Stimulated activated naive B cell treated with anti-CD40 and anti-IgM and Interleukin-4, amounts not matched to agents 10 μg/mL and 1 μg/mL and 100 μg/mL, for 72 hours (primary cell): ENCODE data around the gene NTSR1.

ENCODE experiments used
- ATAC-seq, 2 donors: fragments of 150-1000 bp; cut with Tn5 transposase; replicated peaks; 2 replicates each; pipeline ENCODE4 v1.10.0; 2021; ENCODE audit warnings: moderate library complexity in 1 of 2
- DNase-seq: peaks from one replicate; pipeline ENCODE4 v3.0.0; 2021
- H3K27ac Mint-ChIP-seq: one replicate; pipeline ENCODE4 v1.8.0; 2022; ENCODE audit warnings: mild to moderate bottlenecking, mixed read lengths
- H3K27me3 Mint-ChIP-seq, 2 donors: one replicate each; pipeline ENCODE4 v1.8.0; 2022; ENCODE audit warnings: mixed read lengths in 2 of 2
- H3K36me3 Mint-ChIP-seq, 2 donors: one replicate each; pipeline ENCODE4 v1.8.0; 2022; ENCODE audit warnings: mixed read lengths in 2 of 2, mild to moderate bottlenecking in 1 of 2
- H3K4me1 Mint-ChIP-seq, 2 donors: one replicate each; pipeline ENCODE4 v1.8.0; 2022; ENCODE audit warnings: mixed read lengths in 2 of 2, mild to moderate bottlenecking in 1 of 2
- H3K4me3 Mint-ChIP-seq, 2 donors: one replicate each; pipeline ENCODE4 v1.8.0; 2022; ENCODE audit warnings: mild to moderate bottlenecking in 2 of 2, mixed read lengths in 2 of 2, moderate library complexity in 1 of 2
- H3K9me3 Mint-ChIP-seq, 2 donors: one replicate each; pipeline ENCODE4 v1.8.0; 2022; ENCODE audit warnings: mixed read lengths in 2 of 2, mild to moderate bottlenecking in 1 of 2

Gene NTSR1

DNA sequence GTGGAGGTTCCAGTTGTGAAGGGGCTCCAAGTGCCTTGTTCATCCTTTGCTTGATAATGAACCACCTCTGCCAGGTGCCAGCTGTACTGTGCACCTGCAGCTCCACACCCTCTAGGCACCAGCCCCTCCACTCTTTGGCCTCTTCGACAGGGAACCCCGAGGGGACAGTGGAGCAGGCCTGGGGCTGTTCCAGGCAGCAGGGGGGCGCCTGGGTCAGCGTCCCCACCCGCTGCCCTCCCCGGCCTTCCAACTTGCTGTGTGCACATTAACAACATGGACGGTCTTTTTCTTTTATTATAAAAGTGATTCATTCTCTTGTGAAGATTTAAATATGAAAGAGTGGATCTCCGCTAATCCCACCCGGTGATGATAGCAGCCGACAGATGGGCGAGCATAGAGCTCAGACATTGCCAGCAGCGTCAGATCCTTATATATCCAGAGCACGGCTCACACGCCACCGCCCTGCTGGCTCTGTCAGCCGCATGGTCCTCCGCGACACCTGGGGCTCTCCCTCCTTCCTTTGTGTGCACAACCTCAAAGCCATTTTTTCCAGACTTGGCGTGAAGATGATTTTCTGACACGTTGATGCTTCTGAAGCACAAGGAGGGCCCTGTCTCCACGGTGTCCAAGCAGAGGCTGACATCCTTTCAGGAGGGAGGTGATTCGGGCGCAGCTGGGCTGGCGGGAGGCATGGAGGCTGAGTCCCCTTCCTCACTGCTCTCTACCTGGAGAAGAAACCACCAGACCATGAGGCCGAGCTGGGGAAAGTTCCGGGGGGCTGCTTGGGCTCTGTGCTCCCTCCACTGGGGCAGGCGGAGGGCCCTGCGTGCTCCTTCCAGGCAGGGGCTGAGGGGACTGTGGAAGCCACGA is 65.4 kb downstream of the NTSR1 start:
- peaks cover 3 to 7% of the 10 kb centered on the region in 2 donors for H3K9me3 Mint-ChIP-seq
- no peak for ATAC-seq
- peaks cover 0 to 7% of the 10 kb centered on the region in 2 donors for H3K27me3 Mint-ChIP-seq
- DNase-seq: no peak
- H3K4me1 Mint-ChIP-seq: peaks cover 24 to 37% of the 10 kb centered on the region in 2 donors
- no peak overlapping the region for H3K4me3 Mint-ChIP-seq
- H3K27ac Mint-ChIP-seq: no peak overlapping the region
- peaks cover 0 to 4% of the 10 kb centered on the region in 2 donors for H3K36me3 Mint-ChIP-seq

GRCh38 chr20:62774762-62775161 is 66.1 kb downstream of the NTSR1 start:
- no peak for DNase-seq
- no peak for ATAC-seq
- Mint-ChIP-seq H3K27me3 (peaks cover 0 to 7% of the 10 kb centered on the region in 2 donors), H3K9me3 (peaks cover 3 to 7% of the 10 kb centered on the region in 2 donors), H3K4me1 (peaks cover 24 to 37% of the 10 kb centered on the region in 2 donors), H3K36me3 (peaks cover 0 to 4% of the 10 kb centered on the region in 2 donors), H3K27ac (no peak overlapping the region), H3K4me3 (no peak overlapping the region)

DNA sequence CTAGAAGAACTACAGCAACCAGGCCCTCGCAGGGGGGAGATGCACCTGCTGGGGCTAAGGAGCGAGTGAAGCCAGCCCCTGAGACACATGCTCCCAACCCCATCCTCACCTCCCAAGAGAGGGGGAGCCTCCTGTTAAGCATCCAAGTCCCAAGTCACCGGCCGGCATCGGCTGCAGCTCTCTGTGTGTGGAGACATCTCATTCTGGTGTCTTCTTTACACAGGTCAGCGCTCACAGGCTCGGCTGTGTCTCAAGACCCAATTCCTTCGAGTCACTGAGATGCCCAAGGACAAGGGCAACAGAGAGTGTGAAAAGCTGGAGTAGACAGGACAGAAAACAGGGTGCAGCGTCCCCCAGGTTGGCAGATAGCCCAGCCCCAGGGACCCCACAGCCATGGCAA is 66.6 kb downstream of the NTSR1 start:
- ATAC-seq: no peak
- Mint-ChIP-seq H3K9me3 (peaks cover 3 to 7% of the 10 kb centered on the region in 2 donors), H3K4me3 (no peak overlapping the region), H3K4me1 (peaks cover 24 to 37% of the 10 kb centered on the region in 2 donors), H3K27me3 (peaks cover 0 to 7% of the 10 kb centered on the region in 2 donors), H3K36me3 (peaks cover 0 to 4% of the 10 kb centered on the region in 2 donors), H3K27ac (no peak overlapping the region)
- DNase-seq: no peak

GRCh38 chr20:62776035-62776691 is 67.5 kb downstream of the NTSR1 start:
- H3K36me3 Mint-ChIP-seq: peaks cover 0 to 4% of the 10 kb centered on the region in 2 donors
- peak overlapping the region; percentile 92 for H3K27ac Mint-ChIP-seq
- DNase-seq (no peak), ATAC-seq (no peak)
- H3K4me1 Mint-ChIP-seq: peaks cover 24 to 32% of the 10 kb centered on the region in 2 donors
- peaks cover 0 to 6% of the 10 kb centered on the region in 2 donors for H3K27me3 Mint-ChIP-seq
- peak overlapping the region in 1 of 2 donors; percentile 74 for H3K4me3 Mint-ChIP-seq
- peaks cover 3 to 7% of the 10 kb centered on the region in 2 donors for H3K9me3 Mint-ChIP-seq

DNA sequence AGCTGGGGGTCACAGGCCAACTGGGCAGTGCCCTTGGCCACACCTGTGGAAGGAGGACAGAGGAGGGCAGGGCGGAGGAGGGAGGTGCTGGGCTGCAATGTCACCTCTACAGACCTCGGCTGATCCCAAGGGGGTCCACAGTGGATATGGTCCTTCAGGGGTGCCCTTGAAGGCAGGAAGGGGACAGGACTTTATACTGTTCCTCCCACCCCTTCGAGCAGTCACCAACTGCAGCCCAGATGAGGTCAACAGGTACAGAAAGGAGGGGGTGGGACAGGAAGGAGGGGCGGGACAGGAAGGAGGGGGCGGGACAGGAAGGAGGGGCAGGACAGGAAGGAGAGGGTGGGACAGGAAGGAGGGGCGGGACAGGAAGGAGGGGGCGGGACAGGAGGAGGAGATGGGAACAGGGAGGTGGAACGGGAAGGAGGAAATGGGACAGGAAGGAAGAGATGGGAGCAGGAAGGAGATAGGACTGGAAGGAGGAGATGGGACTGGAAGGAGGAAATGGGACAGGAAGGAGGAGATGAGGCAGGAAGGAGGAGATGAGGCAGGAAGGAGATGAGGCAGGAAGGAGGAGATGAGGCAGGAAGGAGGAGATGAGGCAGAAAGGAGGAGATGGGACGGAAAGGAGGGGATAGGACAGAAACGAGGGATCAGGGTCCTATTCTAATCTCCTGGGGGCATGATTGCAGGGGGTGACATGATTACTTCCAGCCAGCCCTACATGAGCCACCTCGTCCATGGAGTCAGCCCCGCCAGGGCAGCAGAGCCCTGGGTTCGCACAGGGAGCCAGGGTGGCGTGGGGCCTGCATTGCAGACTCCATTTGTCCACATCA is 68.3 kb downstream of the NTSR1 start:
- Mint-ChIP-seq H3K4me3 (peak overlapping the region; percentile 59 to 74), H3K27me3 (no peaks in the 10 kb centered on the region), H3K36me3 (peaks cover 0 to 4% of the 10 kb centered on the region in 2 donors), H3K27ac (peak overlapping the region; percentile 92), H3K4me1 (peaks cover 24 to 32% of the 10 kb centered on the region in 2 donors), H3K9me3 (peaks cover 3 to 7% of the 10 kb centered on the region in 2 donors)
- DNase-seq: no peak
- ATAC-seq: peak; percentile 74 to 85

DNA sequence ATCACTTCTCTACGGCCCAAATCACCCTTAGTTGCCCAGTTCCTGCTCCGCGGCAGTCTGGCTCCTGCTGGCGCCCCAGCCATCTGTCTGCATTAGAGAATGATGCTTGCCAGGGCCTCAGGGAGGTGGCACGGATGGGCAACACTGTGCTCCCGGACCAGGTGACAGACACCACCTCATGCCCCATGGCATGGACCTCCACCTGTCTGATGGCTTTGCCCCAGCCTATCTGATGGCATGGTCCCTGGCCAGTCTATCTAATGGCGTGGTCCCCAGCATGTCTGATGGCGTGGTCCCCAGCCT is 68.8 kb downstream of the NTSR1 start:
- peaks cover 26 to 32% of the 10 kb centered on the region in 2 donors for H3K4me1 Mint-ChIP-seq

GRCh38 chr20:62778058-62778457 is 69.4 kb downstream of the NTSR1 start:
- H3K27ac Mint-ChIP-seq: no peak overlapping the region
- no peak overlapping the region for H3K4me3 Mint-ChIP-seq
- H3K4me1 Mint-ChIP-seq: peaks cover 28 to 32% of the 10 kb centered on the region in 2 donors
- H3K36me3 Mint-ChIP-seq: peaks cover 0 to 4% of the 10 kb centered on the region in 2 donors
- H3K27me3 Mint-ChIP-seq: no peaks in the 10 kb centered on the region
- peaks cover 3 to 7% of the 10 kb centered on the region in 2 donors for H3K9me3 Mint-ChIP-seq
- DNase-seq (no peak), ATAC-seq (no peak)

More for the DNA sequence above, 68.8 kb downstream of the NTSR1 start:
- ATAC-seq (no peak), DNase-seq (no peak)
- Mint-ChIP-seq H3K27me3 (no peaks in the 10 kb centered on the region), H3K9me3 (peaks cover 3 to 7% of the 10 kb centered on the region in 2 donors), H3K27ac (peak overlapping the region; percentile 92), H3K4me3 (no peak overlapping the region), H3K36me3 (peaks cover 0 to 4% of the 10 kb centered on the region in 2 donors)

DNA sequence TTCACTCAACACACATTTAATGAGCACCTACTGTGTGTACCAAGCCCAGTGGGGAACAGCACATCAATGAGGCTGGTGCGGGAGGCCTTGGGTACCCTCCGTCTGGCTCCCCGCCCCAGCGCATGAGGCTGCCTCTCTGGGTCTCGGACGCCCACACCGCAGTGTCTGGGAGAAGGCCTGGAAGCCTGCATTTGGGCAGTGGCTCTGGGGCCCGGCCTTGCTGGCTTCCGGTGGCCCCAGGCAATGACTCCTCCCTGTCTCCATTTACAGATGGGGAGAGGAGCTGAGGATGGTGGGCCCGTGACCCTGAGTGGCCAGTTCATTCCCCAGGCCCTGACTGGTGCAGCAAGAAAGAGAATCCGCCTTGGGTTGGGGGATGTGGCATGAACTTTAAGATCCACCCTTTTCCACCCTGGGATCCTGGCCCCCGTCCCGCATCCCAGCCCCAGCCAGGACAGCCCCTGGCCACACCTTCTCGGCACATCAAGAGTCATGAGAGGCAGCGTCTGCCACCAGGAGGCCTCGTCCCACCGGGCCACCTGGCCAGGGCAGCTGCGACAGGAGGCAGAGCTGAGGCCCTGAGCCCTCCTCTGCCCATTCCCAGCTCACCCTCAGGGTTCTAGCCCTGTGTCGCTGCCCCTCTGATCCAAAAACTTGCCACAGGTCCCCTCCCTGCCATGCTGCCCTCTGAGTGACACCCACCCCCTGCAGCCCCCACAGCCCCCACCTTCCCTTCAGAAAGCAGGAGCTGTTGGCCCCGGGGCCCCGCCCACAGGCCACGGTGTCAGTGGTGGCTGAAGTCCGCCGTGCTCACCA is 70.2 kb downstream of the NTSR1 start:
- ATAC-seq (no peak), DNase-seq (no peak)
- Mint-ChIP-seq H3K4me3 (no peak overlapping the region), H3K4me1 (peaks cover 28 to 32% of the 10 kb centered on the region in 2 donors), H3K9me3 (peaks cover 3 to 7% of the 10 kb centered on the region in 2 donors), H3K27me3 (no peaks in the 10 kb centered on the region), H3K27ac (no peak overlapping the region), H3K36me3 (peaks cover 0 to 4% of the 10 kb centered on the region in 2 donors)

DNA sequence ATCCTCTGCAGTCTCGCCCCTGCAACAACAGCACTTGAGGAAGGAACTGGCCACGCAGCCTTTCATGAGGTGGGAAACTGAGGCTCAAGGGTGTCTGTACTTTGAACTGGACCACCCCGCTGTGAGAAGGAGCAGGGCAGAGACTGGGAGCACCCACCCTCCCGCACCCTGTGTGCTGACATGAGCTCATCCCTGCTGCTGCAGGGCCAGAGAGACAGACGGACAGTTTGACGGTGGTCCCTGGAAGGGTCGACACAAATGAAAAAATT is 70.7 kb downstream of the NTSR1 start:
- H3K4me1 Mint-ChIP-seq: peaks cover 26 to 32% of the 10 kb centered on the region in 2 donors
- H3K27ac Mint-ChIP-seq: no peak overlapping the region
- no peak for ATAC-seq
- H3K9me3 Mint-ChIP-seq: peaks cover 3 to 7% of the 10 kb centered on the region in 2 donors
- DNase-seq: no peak
- H3K27me3 Mint-ChIP-seq: no peaks in the 10 kb centered on the region
- H3K36me3 Mint-ChIP-seq: peaks cover 0 to 4% of the 10 kb centered on the region in 2 donors
- no peak overlapping the region for H3K4me3 Mint-ChIP-seq

DNA sequence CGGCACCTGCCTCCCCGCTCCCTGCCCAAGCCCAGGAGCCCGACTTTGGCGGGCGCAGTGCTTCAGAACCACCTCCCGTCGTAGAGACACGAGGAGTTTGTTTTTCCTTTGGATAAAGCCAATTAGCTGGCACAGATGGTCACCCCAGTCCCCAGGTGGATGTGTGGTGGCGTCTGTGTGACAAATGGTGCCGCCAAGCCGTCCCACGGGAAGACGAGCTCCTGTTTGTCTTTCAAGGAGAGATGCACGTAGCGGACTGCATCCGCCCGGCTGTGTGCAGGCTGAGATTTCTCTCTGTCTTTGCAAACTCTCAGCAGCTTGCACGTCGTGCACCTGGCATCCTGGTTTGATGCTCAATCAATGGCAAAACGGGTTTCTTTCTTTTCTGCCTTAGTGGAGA is 71.6 kb downstream of the NTSR1 start:
- Mint-ChIP-seq H3K4me3 (no peak overlapping the region), H3K27ac (no peak overlapping the region), H3K4me1 (peaks cover 22 to 24% of the 10 kb centered on the region in 2 donors), H3K9me3 (peaks cover 3 to 7% of the 10 kb centered on the region in 2 donors), H3K36me3 (peaks cover 0 to 4% of the 10 kb centered on the region in 2 donors), H3K27me3 (no peaks in the 10 kb centered on the region)
- DNase-seq (no peak), ATAC-seq (no peak)

DNA sequence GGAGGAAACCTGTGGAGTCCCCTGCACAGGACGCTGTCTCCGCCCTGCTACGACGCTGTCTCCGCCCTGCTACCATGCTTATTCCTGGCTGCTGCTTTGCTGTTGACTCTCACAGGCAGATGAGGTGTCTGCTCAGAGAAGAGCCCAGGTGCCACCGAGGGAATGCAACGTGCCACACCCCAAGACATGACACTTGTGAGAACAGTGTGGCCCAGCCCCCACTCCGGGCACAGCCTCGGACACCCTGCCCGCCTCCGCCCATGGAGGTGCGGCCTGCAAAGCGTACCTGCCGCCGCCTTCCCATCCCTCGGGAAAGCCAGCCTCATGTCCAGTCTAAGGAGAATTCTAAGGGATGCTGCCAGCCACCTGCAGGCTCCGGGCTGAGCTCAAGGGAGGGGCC is 72.1 kb downstream of the NTSR1 start:
- no peak for ATAC-seq

DNA sequence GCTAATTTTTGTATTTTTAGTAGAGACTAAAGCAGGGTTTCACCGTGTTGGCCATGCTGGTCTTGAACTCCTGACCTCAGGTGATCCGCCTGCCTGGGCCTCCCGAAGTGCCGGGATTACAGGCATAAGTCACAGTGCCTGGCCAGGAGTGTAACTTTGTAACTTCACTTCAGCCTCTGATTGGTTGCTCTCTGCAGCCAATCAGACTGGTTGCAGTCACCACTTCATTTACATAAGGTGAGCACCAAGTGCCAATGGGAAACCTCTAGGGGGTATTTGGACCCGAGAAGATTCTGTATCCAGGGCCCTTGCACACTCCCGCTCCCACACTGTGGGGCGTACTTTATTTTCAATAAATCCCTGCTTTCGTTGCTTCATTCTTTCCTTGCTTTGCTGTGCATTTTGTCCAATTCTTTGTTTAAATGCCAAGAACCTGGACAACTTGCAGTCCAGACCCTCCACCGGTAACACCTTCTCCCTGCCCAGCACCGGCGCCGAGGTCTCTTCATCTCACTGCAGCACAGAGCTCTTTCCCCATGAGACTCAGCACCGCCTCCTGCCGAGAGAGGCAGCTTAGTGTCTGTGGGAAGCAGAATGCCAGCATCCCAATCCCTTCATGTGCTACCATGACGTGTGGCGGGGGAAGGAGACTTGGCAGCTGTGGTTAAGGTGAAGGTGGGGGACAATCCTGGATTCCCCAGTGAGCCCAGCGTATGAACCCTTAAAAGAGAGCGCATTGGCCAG is 73.7 kb downstream of the NTSR1 start:
- Mint-ChIP-seq H3K27ac (no peak overlapping the region), H3K4me1 (peaks cover 5 to 8% of the 10 kb centered on the region in 2 donors), H3K36me3 (no peaks in the 10 kb centered on the region), H3K27me3 (no peaks in the 10 kb centered on the region), H3K9me3 (peaks cover 0 to under 1% of the 10 kb centered on the region in 2 donors), H3K4me3 (no peak overlapping the region)
- ATAC-seq (no peak), DNase-seq (no peak)

More for the DNA sequence above, 72.1 kb downstream of the NTSR1 start:
- H3K4me1 Mint-ChIP-seq: peaks cover 18 to 19% of the 10 kb centered on the region in 2 donors
- H3K36me3 Mint-ChIP-seq: peaks cover 0 to 4% of the 10 kb centered on the region in 2 donors
- H3K27ac Mint-ChIP-seq: no peak overlapping the region
- no peak overlapping the region for H3K4me3 Mint-ChIP-seq
- H3K27me3 Mint-ChIP-seq: no peaks in the 10 kb centered on the region
- peaks cover 3 to 7% of the 10 kb centered on the region in 2 donors for H3K9me3 Mint-ChIP-seq
- no peak for DNase-seq

DNA sequence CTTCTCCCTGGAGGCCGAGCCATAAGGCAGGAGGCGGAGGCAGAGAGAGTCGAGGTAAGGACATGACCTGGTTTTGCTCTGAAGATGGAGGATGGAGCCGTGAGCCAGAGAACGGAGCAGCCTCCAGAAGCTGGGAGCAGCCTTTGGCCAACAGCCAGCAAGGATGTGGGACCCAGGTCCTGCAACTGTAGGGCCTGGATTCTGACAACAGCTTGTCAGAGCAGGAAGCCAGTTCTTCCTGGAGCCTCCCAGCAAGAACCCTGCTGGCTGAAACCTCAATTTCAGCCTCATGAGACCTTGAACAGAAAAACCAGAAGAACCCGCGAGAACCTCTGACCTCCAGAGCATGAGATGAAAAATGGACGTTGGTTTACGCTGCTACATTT is 74.2 kb downstream of the NTSR1 start:
- Mint-ChIP-seq H3K4me1 (peaks cover 6 to 11% of the 10 kb centered on the region in 2 donors), H3K27me3 (no peaks in the 10 kb centered on the region), H3K9me3 (peaks cover 0 to 4% of the 10 kb centered on the region in 2 donors), H3K27ac (peak overlapping the region; percentile 48), H3K4me3 (no peak overlapping the region), H3K36me3 (no peaks in the 10 kb centered on the region)
- ATAC-seq (no peak), DNase-seq (no peak)
